Keratinocyte (primary cell): ENCODE measurements around the gene AGL. TPM values are rescaled to one million over a fixed set of nuclear protein-coding genes. Genes with fewer than 3 reads are reported as not detected.

Source experiments
- DNase-seq: peaks from one replicate; pipeline ENCODE4 v3.0.0-alpha.2; 2011; ENCODE audit warnings: low read depth, missing footprints, low spot score
- FAIRE-seq: peaks from 2 replicates; lab custom pipeline; 2011; peaks lifted over from hg19 to GRCh38; lab: Jason Lieb, UNC
- H2AFZ ChIP-seq: 2 replicates; pipeline ENCODE4 v1.6.0; 2012; ENCODE audit warnings: low read length, control low read depth, inconsistent platforms; ENCODE audit not compliant: control insufficient read depth
- H3K27ac ChIP-seq: 2 replicates; pipeline ENCODE4 v1.5.1; 2011; ENCODE audit warnings: low read length; ENCODE audit not compliant: control insufficient read depth, insufficient read depth
- H3K27me3 ChIP-seq: 3 replicates; pipeline ENCODE4 v1.6.0; 2011; ENCODE audit warnings: low read length; ENCODE audit not compliant: control insufficient read depth, insufficient read depth; ENCODE audit errors: extremely low read depth
- H3K36me3 ChIP-seq, 2 experiments: 2 replicates in 1 of 2; 3 replicates in 1 of 2; pipeline ENCODE4 v1.5.1; 2011; ENCODE audit warnings: low read length in 2 of 2, mild to moderate bottlenecking in 1 of 2; ENCODE audit not compliant: control insufficient read depth in 2 of 2, insufficient read depth in 2 of 2; ENCODE audit errors: extremely low read depth in 1 of 2
- H3K4me1 ChIP-seq: 3 replicates; pipeline ENCODE4 v1.5.1; 2011; ENCODE audit warnings: low read length; ENCODE audit not compliant: control insufficient read depth, insufficient read depth; ENCODE audit errors: extremely low read depth
- H3K4me2 ChIP-seq: 3 replicates; pipeline ENCODE4 v1.6.0; 2011; ENCODE audit warnings: low read depth, low read length; ENCODE audit not compliant: control insufficient read depth, insufficient read depth; ENCODE audit errors: extremely low read depth
- H3K4me3 ChIP-seq, 3 experiments: fragments of 200-600 bp in 1 of 3; sonication (generic) in 1 of 3; 2 replicates in 2 of 3; 3 replicates in 1 of 3; pipeline ENCODE4 v1.5.1; 2011 to 2016; ENCODE audit warnings: low read length in 3 of 3, mild to moderate bottlenecking in 3 of 3, control low read depth in 2 of 3, inconsistent platforms in 1 of 3, low read depth in 1 of 3, mixed read lengths in 1 of 3, mixed run types in 1 of 3, moderate library complexity in 1 of 3; ENCODE audit not compliant: control insufficient read depth in 2 of 3, insufficient read depth in 2 of 3; ENCODE audit errors: extremely low read depth in 1 of 3
- H3K79me2 ChIP-seq: 2 replicates; pipeline ENCODE4 v1.6.0; 2012; ENCODE audit warnings: low read length; ENCODE audit not compliant: control insufficient read depth, insufficient read depth
- H3K9ac ChIP-seq: 3 replicates; pipeline ENCODE4 v1.6.0; 2011; ENCODE audit warnings: low read length; ENCODE audit not compliant: control insufficient read depth, insufficient read depth; ENCODE audit errors: extremely low read depth
- H3K9me1 ChIP-seq: 3 replicates; pipeline ENCODE4 v1.6.0; 2011; ENCODE audit warnings: low read length; ENCODE audit not compliant: control insufficient read depth, insufficient read depth; ENCODE audit errors: extremely low read depth
- H3K9me3 ChIP-seq: 2 replicates; pipeline ENCODE4 v1.5.1; 2012; ENCODE audit warnings: low read depth, low read length; ENCODE audit not compliant: control insufficient read depth
- H4K20me1 ChIP-seq: 3 replicates; pipeline ENCODE4 v1.6.0; 2011; ENCODE audit warnings: low read length; ENCODE audit not compliant: control insufficient read depth, insufficient read depth; ENCODE audit errors: extremely low read depth
- EZH2 ChIP-seq: IDR thresholded peaks from one replicate; pipeline ENCODE4 v1.6.1; 2012; ENCODE audit warnings: inconsistent platforms, mild to moderate bottlenecking, low read length, moderate library complexity
- dilution Hi-C: fragments of 300-500 bp; cut with MboI; formaldehyde crosslinking; loops from one replicate; pipeline ENCODE4 v1.7.0; 2020; ENCODE audit warnings: low sequenced_read_pairs; ENCODE audit not compliant: extremely low pct_ligation_motif_present
- polyA plus RNA-seq, 5 experiments: library from polyadenylated mRNA; depleted of rRNA in 3 of 5; stranded (reverse) in 3 of 5; stranded (forward) in 1 of 5; unstranded in 1 of 5; fragments of >200 nt; gene quantifications; 1 replicate in 1 of 5; 2 replicates in 3 of 5; 3 replicates in 1 of 5; pipeline versions ENCODE4 v1.2.1 to v1.2.3, GENCODE V29; 2011 to 2012; ENCODE audit warnings: missing spikeins in 2 of 5, low read depth in 1 of 5, low replicate concordance in 1 of 5
- TF ChIP-seq, protein P1 (sequence below), 3 experiments: IDR thresholded peaks in 1 of 3; conservative IDR thresholded peaks in 1 of 3; optimal IDR thresholded peaks in 1 of 3; 2 replicates in 2 of 3; 3 replicates in 1 of 3; pipeline versions ENCODE3 to v1.5.1; 2011; ENCODE audit warnings: low read length in 3 of 3, mild to moderate bottlenecking in 3 of 3, moderate library complexity in 2 of 3, control low read depth in 1 of 3, inconsistent platforms in 1 of 3; ENCODE audit not compliant: insufficient read depth in 2 of 3; ENCODE audit errors: extremely low read depth in 1 of 3

Gene AGL
- polyA plus RNA-seq, 1 donor (not counting 4 experiments of a cell fraction or from before 2014, with no cell fraction given), result 8.2 TPM

DNA sequence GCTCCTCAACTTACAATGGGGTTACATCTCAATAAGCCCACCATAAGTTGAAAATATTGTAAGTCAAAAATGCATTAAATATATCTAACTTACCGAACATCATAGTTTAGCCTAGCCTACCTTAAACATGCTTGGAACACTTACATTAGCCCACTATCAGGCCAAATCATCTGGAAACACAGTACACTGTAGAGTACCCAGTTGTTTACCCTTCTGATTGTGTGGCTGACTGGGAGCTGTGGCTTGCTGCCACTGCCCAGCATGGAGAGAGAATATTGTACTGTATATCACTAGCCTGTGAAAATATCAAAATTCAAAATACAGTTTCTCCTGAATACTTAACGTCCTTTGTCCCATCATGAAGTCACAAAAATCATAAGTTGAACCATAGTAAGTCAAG, 43.3 kb upstream of the AGL start:
- H3K9ac ChIP-seq, result no peak overlapping the region
- H3K36me3 ChIP-seq, result no peaks in the 10 kb centered on the region
- no peaks in the 10 kb centered on the region for H3K79me2 ChIP-seq
- H3K4me3 ChIP-seq, result no peak overlapping the region
- no peak overlapping the region for H3K27ac ChIP-seq
- no peaks in the 10 kb centered on the region for H4K20me1 ChIP-seq
- dilution Hi-C loops, result no loop called here
- TF ChIP-seq EZH2, result no peak
- TF ChIP-seq, protein P1, sequence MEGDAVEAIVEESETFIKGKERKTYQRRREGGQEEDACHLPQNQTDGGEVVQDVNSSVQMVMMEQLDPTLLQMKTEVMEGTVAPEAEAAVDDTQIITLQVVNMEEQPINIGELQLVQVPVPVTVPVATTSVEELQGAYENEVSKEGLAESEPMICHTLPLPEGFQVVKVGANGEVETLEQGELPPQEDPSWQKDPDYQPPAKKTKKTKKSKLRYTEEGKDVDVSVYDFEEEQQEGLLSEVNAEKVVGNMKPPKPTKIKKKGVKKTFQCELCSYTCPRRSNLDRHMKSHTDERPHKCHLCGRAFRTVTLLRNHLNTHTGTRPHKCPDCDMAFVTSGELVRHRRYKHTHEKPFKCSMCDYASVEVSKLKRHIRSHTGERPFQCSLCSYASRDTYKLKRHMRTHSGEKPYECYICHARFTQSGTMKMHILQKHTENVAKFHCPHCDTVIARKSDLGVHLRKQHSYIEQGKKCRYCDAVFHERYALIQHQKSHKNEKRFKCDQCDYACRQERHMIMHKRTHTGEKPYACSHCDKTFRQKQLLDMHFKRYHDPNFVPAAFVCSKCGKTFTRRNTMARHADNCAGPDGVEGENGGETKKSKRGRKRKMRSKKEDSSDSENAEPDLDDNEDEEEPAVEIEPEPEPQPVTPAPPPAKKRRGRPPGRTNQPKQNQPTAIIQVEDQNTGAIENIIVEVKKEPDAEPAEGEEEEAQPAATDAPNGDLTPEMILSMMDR (optimal IDR thresholded peaks at IDR 0.05 in 1 of 3, IDR thresholded peaks at IDR 0.05 in 1 of 3, conservative IDR thresholded peaks at IDR 0.05 in 1 of 3; ENCODE audit: extremely low read depth in 1 of 3, insufficient read depth in 2 of 3, low read length in 3 of 3), result no peak
- H3K9me3 ChIP-seq, result no peaks in the 10 kb centered on the region
- H3K4me2 ChIP-seq, result no peak overlapping the region
- H3K27me3 ChIP-seq, result peaks cover 22% of the 10 kb centered on the region
- FAIRE-seq (no peak), DNase-seq (no peak)
- no peaks in the 10 kb centered on the region for H3K9me1 ChIP-seq
- H2AFZ ChIP-seq, result no peak overlapping the region
- peaks cover 6% of the 10 kb centered on the region for H3K4me1 ChIP-seq

DNA sequence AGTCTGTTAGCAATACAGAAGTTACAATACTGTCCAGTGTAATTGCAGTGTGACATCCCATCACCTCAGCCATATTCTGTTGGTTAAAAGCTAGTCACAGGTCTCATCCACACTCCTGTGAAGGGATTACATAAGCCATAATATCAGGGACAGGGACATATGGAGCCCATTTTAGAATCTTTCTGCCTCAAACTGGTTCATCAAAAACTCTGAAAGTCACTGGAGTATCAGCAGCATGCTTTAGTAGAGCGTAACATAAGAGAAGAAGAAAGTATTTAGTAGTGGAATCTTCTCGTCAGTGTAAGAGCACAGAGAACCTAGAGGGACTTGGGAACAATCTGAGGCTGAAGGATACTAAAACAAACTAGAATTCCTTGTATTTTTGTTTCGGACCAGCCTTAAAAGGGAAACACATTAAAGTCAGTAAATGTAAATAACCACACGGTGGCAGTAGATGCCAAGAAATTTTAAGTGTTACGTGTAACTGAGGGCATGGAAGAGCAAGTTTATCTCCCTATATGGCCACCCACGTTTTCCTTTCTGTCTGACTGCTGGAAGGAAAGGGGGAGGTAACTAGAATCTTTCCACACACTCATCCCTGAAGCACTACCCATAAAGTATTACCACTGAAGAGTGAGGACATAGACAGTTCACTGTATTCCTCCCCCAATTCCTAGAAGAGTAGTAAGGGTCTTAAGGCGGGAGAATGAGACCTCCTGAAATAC, 41.6 kb upstream of the AGL start:
- H3K4me2 ChIP-seq, result peak overlapping the region; percentile 79
- TF ChIP-seq, protein P1 (optimal IDR thresholded peaks at IDR 0.05 in 1 of 3, IDR thresholded peaks at IDR 0.05 in 1 of 3, conservative IDR thresholded peaks at IDR 0.05 in 1 of 3; ENCODE audit: extremely low read depth in 1 of 3, insufficient read depth in 2 of 3, low read length in 3 of 3), result peak; percentile 39 to 58 (median 40)
- TF ChIP-seq EZH2, result no peak
- H3K27me3 ChIP-seq, result peaks cover 22% of the 10 kb centered on the region
- peak overlapping the region in 1 of 3 experiments; percentile 36 for H3K4me3 ChIP-seq
- H3K9me1 ChIP-seq, result no peaks in the 10 kb centered on the region
- peak; percentile 35 for DNase-seq
- H3K27ac ChIP-seq, result no peak overlapping the region
- dilution Hi-C loops, result no loop called here
- H2AFZ ChIP-seq, result peak overlapping the region; percentile 84
- H3K36me3 ChIP-seq, result no peaks in the 10 kb centered on the region
- FAIRE-seq, result peak; percentile 98
- H3K4me1 ChIP-seq, result peaks cover 6% of the 10 kb centered on the region
- no peaks in the 10 kb centered on the region for H3K9me3 ChIP-seq
- no peaks in the 10 kb centered on the region for H4K20me1 ChIP-seq
- H3K9ac ChIP-seq, result peak overlapping the region; percentile 51
- H3K79me2 ChIP-seq, result no peaks in the 10 kb centered on the region
